Measurements from ENCODE around the gene PLEKHM3.

DNA sequence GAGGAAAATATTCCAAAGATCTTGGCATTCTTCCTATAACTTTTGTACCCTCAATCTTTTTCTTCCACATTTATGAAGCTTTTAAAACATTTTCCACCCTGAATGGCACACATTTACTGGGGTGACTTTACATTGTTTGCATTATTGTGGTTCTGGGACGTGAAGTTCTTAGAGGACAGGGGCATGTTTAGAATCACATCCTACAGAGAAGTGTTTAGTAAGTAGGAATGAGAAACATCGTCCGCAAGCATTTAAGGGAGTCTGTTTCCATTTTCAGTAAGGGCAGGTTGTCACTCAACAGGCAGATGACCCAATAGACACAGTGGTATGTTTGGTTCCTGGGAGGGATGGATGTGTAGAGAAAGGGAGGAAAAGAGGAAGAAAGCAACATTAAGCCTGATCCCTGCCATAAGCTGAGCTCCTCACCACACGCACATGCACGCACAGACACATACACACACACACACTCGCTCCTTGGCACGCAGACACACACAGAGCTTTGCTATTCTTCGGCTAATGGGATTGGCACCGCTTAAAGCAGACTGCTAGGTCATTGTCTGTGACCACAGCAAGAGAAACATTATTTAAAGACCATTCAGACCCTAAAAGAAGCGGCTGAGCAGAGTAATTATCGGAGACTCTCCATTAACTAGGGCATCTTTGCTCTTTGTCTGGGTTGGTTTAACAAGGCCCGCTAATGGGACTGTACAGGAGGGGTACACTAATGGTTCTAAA lies 14.2 kb upstream of the PLEKHM3 start:
- TF ChIP-seq, protein P1, sequence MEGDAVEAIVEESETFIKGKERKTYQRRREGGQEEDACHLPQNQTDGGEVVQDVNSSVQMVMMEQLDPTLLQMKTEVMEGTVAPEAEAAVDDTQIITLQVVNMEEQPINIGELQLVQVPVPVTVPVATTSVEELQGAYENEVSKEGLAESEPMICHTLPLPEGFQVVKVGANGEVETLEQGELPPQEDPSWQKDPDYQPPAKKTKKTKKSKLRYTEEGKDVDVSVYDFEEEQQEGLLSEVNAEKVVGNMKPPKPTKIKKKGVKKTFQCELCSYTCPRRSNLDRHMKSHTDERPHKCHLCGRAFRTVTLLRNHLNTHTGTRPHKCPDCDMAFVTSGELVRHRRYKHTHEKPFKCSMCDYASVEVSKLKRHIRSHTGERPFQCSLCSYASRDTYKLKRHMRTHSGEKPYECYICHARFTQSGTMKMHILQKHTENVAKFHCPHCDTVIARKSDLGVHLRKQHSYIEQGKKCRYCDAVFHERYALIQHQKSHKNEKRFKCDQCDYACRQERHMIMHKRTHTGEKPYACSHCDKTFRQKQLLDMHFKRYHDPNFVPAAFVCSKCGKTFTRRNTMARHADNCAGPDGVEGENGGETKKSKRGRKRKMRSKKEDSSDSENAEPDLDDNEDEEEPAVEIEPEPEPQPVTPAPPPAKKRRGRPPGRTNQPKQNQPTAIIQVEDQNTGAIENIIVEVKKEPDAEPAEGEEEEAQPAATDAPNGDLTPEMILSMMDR (IDR thresholded peaks at IDR 0.05): no peak
- TF ChIP-seq EP300 (IDR thresholded peaks at IDR 0.05): no peak
